ENCODE results near the gene ANKRD16.
"Not testable (repeated sequence)": the region's sequence is repeated elsewhere in the genome, so short reads cannot be mapped to it uniquely, and the experiment has no call there.

Gene ANKRD16

DNA sequence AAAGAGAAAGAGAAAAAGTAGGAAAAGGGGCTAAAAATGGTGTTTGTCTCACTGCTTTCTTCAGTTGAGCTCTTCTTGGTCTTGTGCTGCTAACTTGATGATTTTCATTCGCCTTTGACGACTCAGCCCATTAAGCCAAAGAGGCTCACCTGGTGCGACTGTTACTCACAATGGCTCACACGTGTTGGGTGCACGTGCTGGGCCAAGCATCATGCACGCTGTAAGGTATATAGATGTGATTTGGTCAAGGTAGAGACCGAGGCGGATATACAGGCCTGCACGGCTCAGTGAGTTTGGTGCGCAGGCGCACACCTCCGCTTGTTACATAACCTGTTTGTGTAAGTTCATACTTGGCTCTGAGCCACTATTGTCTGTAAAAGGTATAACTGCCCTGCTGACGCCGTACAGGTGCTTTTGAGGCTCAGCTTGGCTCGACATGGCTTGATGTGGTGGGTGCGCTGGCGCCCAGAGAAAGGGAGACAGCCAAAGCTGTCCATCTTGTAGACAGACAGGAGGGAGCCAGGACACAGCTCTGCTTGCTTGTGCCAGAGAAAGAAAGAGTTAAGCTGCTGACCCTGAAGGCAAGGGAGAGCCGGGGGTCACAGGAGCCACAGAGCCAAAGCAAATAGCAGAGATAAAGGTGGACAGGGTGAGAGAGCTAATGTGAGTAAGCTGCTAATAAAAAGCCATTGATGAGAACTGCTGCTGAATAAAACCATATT, 33.6 kb downstream of the ANKRD16 start:
- H3K4me1 ChIP-seq (ENCODE audit: control insufficient read depth in 2 of 2, insufficient read depth in 1 of 2, low read depth in 1 of 2, low read length in 2 of 2): peaks cover 0 to 5% of the 10 kb centered on the region in 2 donors

DNA sequence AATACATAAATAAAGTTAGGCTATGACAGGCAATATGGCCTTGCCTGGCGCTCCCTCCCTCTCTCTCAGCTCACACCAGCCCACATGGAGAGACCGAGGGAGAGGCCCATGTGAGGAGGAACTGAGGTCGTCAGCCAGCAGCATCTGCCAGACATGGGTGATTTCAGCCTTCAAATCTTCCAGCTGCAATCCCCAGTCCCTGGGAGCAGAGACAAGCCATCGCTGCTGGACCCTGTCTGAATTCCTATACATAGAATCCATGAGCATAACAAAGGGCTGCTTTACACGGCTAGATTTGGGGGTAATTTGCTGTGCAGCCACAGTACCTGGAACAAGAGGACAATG, 35.6 kb downstream of the ANKRD16 start:
- Histone ChIP-seq H3K4me1 (ENCODE audit: control insufficient read depth in 2 of 2, insufficient read depth in 1 of 2, low read depth in 1 of 2, low read length in 2 of 2) (peaks cover 0 to 5% of the 10 kb centered on the region in 2 donors), H3K4me3 (ENCODE audit: low read length in 2 of 2) (no peak overlapping the region), H3K14ac (ENCODE audit: low read length) (no peak overlapping the region), H3K79me1 (ENCODE audit: low read depth, low read length) (no peaks in the 10 kb centered on the region), H3K36me3 (replicated peaks in 1 of 2; ENCODE audit: control insufficient read depth in 2 of 2, insufficient read depth in 2 of 2, low read length in 2 of 2) (no peaks in the 10 kb centered on the region), H2BK15ac (ENCODE audit: low read length) (no peak overlapping the region), H3K27ac (replicated peaks; ENCODE audit: low read length) (no peak overlapping the region), H3K9me3 (replicated peaks in 1 of 2; ENCODE audit: control insufficient read depth in 2 of 2, insufficient read depth in 1 of 2, low read depth in 1 of 2, low read length in 2 of 2) (no peaks in the 10 kb centered on the region), H4K8ac (ENCODE audit: low read depth, low read length) (no peak overlapping the region), H3K23ac (ENCODE audit: low read depth, low read length, poor library complexity) (no peak overlapping the region), H2BK120ac (ENCODE audit: low read depth, low read length) (no peak overlapping the region), H3K4me2 (ENCODE audit: insufficient read depth, low read length, poor library complexity, severe bottlenecking) (no peak overlapping the region), H3K27me3 (ENCODE audit: control insufficient read depth in 3 of 3, insufficient read depth in 3 of 3, low read depth in 1 of 3, low read length in 3 of 3) (no peaks in the 10 kb centered on the region), H2AFZ (ENCODE audit: low read length) (peak overlapping the region; percentile 68), H2BK12ac (ENCODE audit: low read length) (no peak overlapping the region), H2BK5ac (ENCODE audit: low read length) (no peak overlapping the region), H3K4ac (ENCODE audit: low read length) (no peak overlapping the region), H3K9ac (ENCODE audit: low read depth, low read length, poor library complexity) (no peak overlapping the region), H3K18ac (ENCODE audit: low read length) (peak overlapping the region; percentile 12), H4K91ac (ENCODE audit: low read depth, low read length, poor library complexity) (no peak overlapping the region), H2AK5ac (ENCODE audit: low read depth, low read length) (no peak overlapping the region)
- DNase-seq (ENCODE audit: low spot score): no peak
- WGBS, 2 donors (ENCODE audit: extremely low coverage in 2 of 2, insufficient read length in 2 of 2, insufficient replicate concordance in 1 of 2): no CpG with 5 or more reads among the region's 5 CpGs

More for the DNA sequence above, 33.6 kb downstream of the ANKRD16 start:
- Histone ChIP-seq H2AK5ac (ENCODE audit: low read depth, low read length) (no peak overlapping the region), H3K4me2 (ENCODE audit: insufficient read depth, low read length, poor library complexity, severe bottlenecking) (no peak overlapping the region), H2BK5ac (ENCODE audit: low read length) (no peak overlapping the region), H3K18ac (ENCODE audit: low read length) (no peak overlapping the region), H3K9me3 (replicated peaks in 1 of 2; ENCODE audit: control insufficient read depth in 2 of 2, insufficient read depth in 1 of 2, low read depth in 1 of 2, low read length in 2 of 2) (no peaks in the 10 kb centered on the region), H3K27ac (replicated peaks; ENCODE audit: low read length) (no peak overlapping the region), H3K79me1 (ENCODE audit: low read depth, low read length) (no peaks in the 10 kb centered on the region), H3K4me3 (ENCODE audit: low read length in 2 of 2) (no peak overlapping the region), H3K14ac (ENCODE audit: low read length) (no peak overlapping the region), H4K91ac (ENCODE audit: low read depth, low read length, poor library complexity) (no peak overlapping the region), H2BK12ac (ENCODE audit: low read length) (no peak overlapping the region), H4K8ac (ENCODE audit: low read depth, low read length) (no peak overlapping the region), H3K9ac (ENCODE audit: low read depth, low read length, poor library complexity) (no peak overlapping the region), H2BK120ac (ENCODE audit: low read depth, low read length) (no peak overlapping the region), H3K27me3 (ENCODE audit: control insufficient read depth in 3 of 3, insufficient read depth in 3 of 3, low read depth in 1 of 3, low read length in 3 of 3) (no peaks in the 10 kb centered on the region), H3K4ac (ENCODE audit: low read length) (no peak overlapping the region), H2AFZ (ENCODE audit: low read length) (no peak overlapping the region), H3K23ac (ENCODE audit: low read depth, low read length, poor library complexity) (no peak overlapping the region), H3K36me3 (replicated peaks in 1 of 2; ENCODE audit: control insufficient read depth in 2 of 2, insufficient read depth in 2 of 2, low read length in 2 of 2) (no peaks in the 10 kb centered on the region), H2BK15ac (ENCODE audit: low read length) (no peak overlapping the region)
- WGBS, 2 donors (ENCODE audit: extremely low coverage in 2 of 2, insufficient read length in 2 of 2, insufficient replicate concordance in 1 of 2): no CpG with 5 or more reads among the region's 18 CpGs
- DNase-seq (ENCODE audit: low spot score): no peak

DNA sequence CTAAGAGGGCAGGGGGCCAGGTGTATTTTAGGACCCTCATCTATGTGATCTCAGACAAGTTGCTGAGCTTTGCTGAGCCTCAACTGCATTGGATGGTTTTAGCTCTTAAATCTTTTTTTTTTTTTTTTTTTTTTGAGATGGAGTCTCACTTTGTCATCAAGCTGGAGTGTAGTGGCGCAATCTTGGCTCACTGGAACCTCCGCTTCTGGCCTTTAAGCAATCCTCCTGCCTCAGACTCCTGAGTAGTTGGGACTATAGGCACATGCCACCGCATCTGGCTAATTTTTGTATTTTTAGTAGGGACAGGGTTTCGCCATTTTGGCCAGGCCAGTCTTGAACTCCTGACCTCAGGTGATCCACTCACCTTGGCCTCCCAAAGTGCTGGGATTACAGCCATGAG, 43.0 kb downstream of the ANKRD16 start:
- DNase-seq (ENCODE audit: low spot score); H3K4me3 ChIP-seq (ENCODE audit: low read length in 2 of 2); H3K23ac ChIP-seq (ENCODE audit: low read depth, low read length, poor library complexity); H3K9ac ChIP-seq (ENCODE audit: low read depth, low read length, poor library complexity); H3K27ac ChIP-seq (replicated peaks; ENCODE audit: low read length); H3K14ac ChIP-seq (ENCODE audit: low read length); H3K9me3 ChIP-seq (replicated peaks in 1 of 2; ENCODE audit: control insufficient read depth in 2 of 2, insufficient read depth in 1 of 2, low read depth in 1 of 2, low read length in 2 of 2); H2BK15ac ChIP-seq (ENCODE audit: low read length); H4K91ac ChIP-seq (ENCODE audit: low read depth, low read length, poor library complexity); H2BK12ac ChIP-seq (ENCODE audit: low read length); H3K4ac ChIP-seq (ENCODE audit: low read length); H3K36me3 ChIP-seq (replicated peaks in 1 of 2; ENCODE audit: control insufficient read depth in 2 of 2, insufficient read depth in 2 of 2, low read length in 2 of 2); H2AK5ac ChIP-seq (ENCODE audit: low read depth, low read length); H3K27me3 ChIP-seq (ENCODE audit: control insufficient read depth in 3 of 3, insufficient read depth in 3 of 3, low read depth in 1 of 3, low read length in 3 of 3); H4K8ac ChIP-seq (ENCODE audit: low read depth, low read length); H3K79me1 ChIP-seq (ENCODE audit: low read depth, low read length); H2AFZ ChIP-seq (ENCODE audit: low read length); H2BK5ac ChIP-seq (ENCODE audit: low read length); H2BK120ac ChIP-seq (ENCODE audit: low read depth, low read length); H3K18ac ChIP-seq (ENCODE audit: low read length); H3K4me2 ChIP-seq (ENCODE audit: insufficient read depth, low read length, poor library complexity, severe bottlenecking); H3K4me1 ChIP-seq (ENCODE audit: control insufficient read depth in 2 of 2, insufficient read depth in 1 of 2, low read depth in 1 of 2, low read length in 2 of 2): not testable (repeated sequence)
- WGBS, 2 donors (ENCODE audit: extremely low coverage in 2 of 2, insufficient read length in 2 of 2, insufficient replicate concordance in 1 of 2): no CpG with 5 or more reads among the region's 4 CpGs

DNA sequence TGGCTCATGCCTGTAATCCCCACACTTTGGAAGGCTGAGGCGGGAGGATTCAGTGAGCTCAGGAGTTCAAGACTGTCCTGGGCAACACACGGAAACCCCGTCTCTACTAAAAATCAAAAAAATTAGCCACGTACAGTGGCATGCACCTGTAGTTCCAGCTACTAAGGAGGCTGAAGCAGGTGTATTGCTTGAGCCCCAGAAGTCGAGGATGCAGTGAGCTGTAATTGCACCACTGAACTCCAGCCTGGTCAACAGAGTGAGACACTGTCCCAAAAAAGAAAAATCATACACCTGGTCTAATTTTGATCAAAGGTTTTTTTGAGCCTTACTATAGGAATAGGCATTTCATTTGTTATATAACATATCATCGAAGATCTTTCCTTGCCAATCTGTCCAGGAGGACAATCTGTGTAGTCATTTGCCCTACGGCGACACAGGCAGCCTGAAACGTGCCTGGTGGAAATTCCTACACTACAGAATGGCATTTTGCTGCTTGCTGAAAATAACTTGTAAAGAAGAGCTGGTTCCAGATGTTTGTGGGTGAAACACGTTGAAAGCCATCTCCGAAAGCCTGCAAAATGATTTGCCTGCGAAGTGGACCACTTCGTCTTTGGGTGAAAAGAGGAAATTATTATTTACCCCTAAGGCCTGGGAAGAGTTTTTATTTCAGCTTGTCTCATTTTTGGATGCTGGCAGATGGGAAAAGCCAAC, 45.2 kb downstream of the ANKRD16 start:
- Histone ChIP-seq H4K91ac (ENCODE audit: low read depth, low read length, poor library complexity) (no peak overlapping the region), H4K8ac (ENCODE audit: low read depth, low read length) (no peak overlapping the region), H2BK120ac (ENCODE audit: low read depth, low read length) (no peak overlapping the region), H3K4ac (ENCODE audit: low read length) (no peak overlapping the region), H3K18ac (ENCODE audit: low read length) (no peak overlapping the region), H3K4me3 (ENCODE audit: low read length in 2 of 2) (no peak overlapping the region), H3K79me1 (ENCODE audit: low read depth, low read length) (peaks cover 4% of the 10 kb centered on the region), H2BK5ac (ENCODE audit: low read length) (no peak overlapping the region), H2BK12ac (ENCODE audit: low read length) (no peak overlapping the region), H3K9me3 (replicated peaks in 1 of 2; ENCODE audit: control insufficient read depth in 2 of 2, insufficient read depth in 1 of 2, low read depth in 1 of 2, low read length in 2 of 2) (peaks cover 0 to 2% of the 10 kb centered on the region in 2 donors), H2AFZ (ENCODE audit: low read length) (peak overlapping the region; percentile 22), H3K4me1 (ENCODE audit: control insufficient read depth in 2 of 2, insufficient read depth in 1 of 2, low read depth in 1 of 2, low read length in 2 of 2) (peaks cover 4 to 9% of the 10 kb centered on the region in 2 donors), H3K9ac (ENCODE audit: low read depth, low read length, poor library complexity) (no peak overlapping the region), H3K27ac (replicated peaks; ENCODE audit: low read length) (no peak overlapping the region), H3K36me3 (replicated peaks in 1 of 2; ENCODE audit: control insufficient read depth in 2 of 2, insufficient read depth in 2 of 2, low read length in 2 of 2) (peaks cover 0 to 1% of the 10 kb centered on the region in 2 donors), H3K23ac (ENCODE audit: low read depth, low read length, poor library complexity) (no peak overlapping the region), H2BK15ac (ENCODE audit: low read length) (no peak overlapping the region), H3K4me2 (ENCODE audit: insufficient read depth, low read length, poor library complexity, severe bottlenecking) (no peak overlapping the region), H3K27me3 (ENCODE audit: control insufficient read depth in 3 of 3, insufficient read depth in 3 of 3, low read depth in 1 of 3, low read length in 3 of 3) (peaks cover 0 to 2% (median 0%) of the 10 kb centered on the region in 3 experiments), H3K14ac (ENCODE audit: low read length) (no peak overlapping the region), H2AK5ac (ENCODE audit: low read depth, low read length) (no peak overlapping the region)
- no peak for DNase-seq (ENCODE audit: low spot score)
- no CpG with 5 or more reads among the region's 13 CpGs for WGBS, 2 donors (ENCODE audit: extremely low coverage in 2 of 2, insufficient read length in 2 of 2, insufficient replicate concordance in 1 of 2)
